Measurements from ENCODE around the gene AK9. TPM values are rescaled to one million over a fixed set of nuclear protein-coding genes. Genes with fewer than 3 reads are reported as not detected.
A peak's percentile ranks its signal among the peaks of the same experiment; 100 is the strongest.

AK9 gene
- total and polyA plus RNA-seq, 4 donors = 1.1 to 5.3 (median 3.8) TPM

DNA sequence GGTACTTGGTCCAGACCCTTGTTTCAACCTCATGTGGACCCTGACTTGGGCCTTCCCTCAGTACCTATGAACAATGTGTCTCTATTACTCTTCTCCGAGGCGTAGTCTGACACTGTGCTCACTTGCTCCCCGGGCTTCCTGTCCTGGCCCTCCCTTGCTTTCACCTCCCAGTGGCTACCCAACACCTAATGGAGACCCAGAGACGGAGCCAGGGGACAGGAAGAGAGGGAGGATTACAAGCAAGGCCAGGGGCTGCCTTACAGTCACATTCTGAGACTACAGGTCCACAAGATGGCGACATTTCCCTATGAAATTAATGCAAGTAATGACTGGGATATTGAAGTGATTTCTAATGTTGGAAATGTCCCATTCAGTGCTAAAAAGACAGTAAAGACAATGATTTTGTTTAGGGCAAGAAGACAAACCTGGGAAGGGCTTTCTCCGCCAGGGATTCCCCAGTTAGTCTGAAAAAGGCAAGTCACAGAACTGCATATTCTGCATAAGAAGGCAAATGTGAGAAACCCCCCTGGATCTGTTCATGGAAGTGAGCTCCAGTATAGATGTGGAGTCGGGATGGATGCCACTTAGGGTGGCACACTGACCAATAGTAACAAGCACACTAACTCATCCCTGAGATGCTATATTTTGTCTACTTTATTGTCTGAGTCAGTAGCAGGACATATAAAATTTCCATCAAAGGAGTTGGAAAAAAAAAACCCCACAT lies 163.9 kb downstream of the AK9 start:
- no peaks in the 10 kb centered on the region for H3K36me3 ChIP-seq (ENCODE audit: control insufficient read depth in 4 of 4, insufficient read depth in 3 of 4, low read depth in 1 of 4, low read length in 3 of 4)
- H3K9me3 ChIP-seq (ENCODE audit: control insufficient read depth in 4 of 4, low read length in 3 of 4) = no peaks in the 10 kb centered on the region
- H3K4me3 ChIP-seq (ENCODE audit: low read depth in 1 of 3, low read length in 3 of 3) = no peak overlapping the region
- DNase-seq (ENCODE audit: low spot score) = peak; percentile 35
- H3K27me3 ChIP-seq (ENCODE audit: control insufficient read depth in 4 of 4, insufficient read depth in 4 of 4, low read length in 3 of 4) = no peaks in the 10 kb centered on the region
- TF ChIP-seq RAD21 (IDR thresholded peaks at IDR 0.05) = peak; percentile 82 to 89
- TF ChIP-seq, protein P1, sequence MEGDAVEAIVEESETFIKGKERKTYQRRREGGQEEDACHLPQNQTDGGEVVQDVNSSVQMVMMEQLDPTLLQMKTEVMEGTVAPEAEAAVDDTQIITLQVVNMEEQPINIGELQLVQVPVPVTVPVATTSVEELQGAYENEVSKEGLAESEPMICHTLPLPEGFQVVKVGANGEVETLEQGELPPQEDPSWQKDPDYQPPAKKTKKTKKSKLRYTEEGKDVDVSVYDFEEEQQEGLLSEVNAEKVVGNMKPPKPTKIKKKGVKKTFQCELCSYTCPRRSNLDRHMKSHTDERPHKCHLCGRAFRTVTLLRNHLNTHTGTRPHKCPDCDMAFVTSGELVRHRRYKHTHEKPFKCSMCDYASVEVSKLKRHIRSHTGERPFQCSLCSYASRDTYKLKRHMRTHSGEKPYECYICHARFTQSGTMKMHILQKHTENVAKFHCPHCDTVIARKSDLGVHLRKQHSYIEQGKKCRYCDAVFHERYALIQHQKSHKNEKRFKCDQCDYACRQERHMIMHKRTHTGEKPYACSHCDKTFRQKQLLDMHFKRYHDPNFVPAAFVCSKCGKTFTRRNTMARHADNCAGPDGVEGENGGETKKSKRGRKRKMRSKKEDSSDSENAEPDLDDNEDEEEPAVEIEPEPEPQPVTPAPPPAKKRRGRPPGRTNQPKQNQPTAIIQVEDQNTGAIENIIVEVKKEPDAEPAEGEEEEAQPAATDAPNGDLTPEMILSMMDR (IDR thresholded peaks at IDR 0.05; ENCODE audit: low read depth, low read length, missing input control) = peak; percentile 54
- TF ChIP-seq HNF4A (conservative IDR thresholded peaks at IDR 0.05) = no peak
- TF ChIP-seq GABPA (IDR thresholded peaks at IDR 0.05 in 1 of 2, conservative IDR thresholded peaks at IDR 0.05 in 1 of 2) = no peak
- no peaks in the 10 kb centered on the region for H3K4me1 ChIP-seq (ENCODE audit: control insufficient read depth in 4 of 4, insufficient read depth in 4 of 4, low read length in 3 of 4)
- no peak overlapping the region for H3K9ac ChIP-seq (ENCODE audit: low read depth in 1 of 2, low read length in 2 of 2)
- H3K27ac ChIP-seq (ENCODE audit: low read depth in 1 of 2, low read length in 2 of 2) = no peak overlapping the region
- WGBS = 65% methylated on average over 7 of the region's 7 CpGs

GRCh38 chr6:109524129-109524528 lies 166.9 kb downstream of the AK9 start:
- no peak for DNase-seq (ENCODE audit: low spot score)
- no peaks in the 10 kb centered on the region for H3K27me3 ChIP-seq (ENCODE audit: control insufficient read depth in 4 of 4, insufficient read depth in 4 of 4, low read length in 3 of 4)
- H3K4me3 ChIP-seq (ENCODE audit: low read depth in 1 of 3, low read length in 3 of 3) = no peak overlapping the region
- H3K9ac ChIP-seq (ENCODE audit: low read depth in 1 of 2, low read length in 2 of 2) = no peak overlapping the region
- H3K9me3 ChIP-seq (ENCODE audit: control insufficient read depth in 4 of 4, low read length in 3 of 4) = no peaks in the 10 kb centered on the region
- no peak for TF ChIP-seq EGR1 (IDR thresholded peaks at IDR 0.05; ENCODE audit: low read depth in 2 of 2)
- TF ChIP-seq YY1 (IDR thresholded peaks at IDR 0.05) = no peak
- TF ChIP-seq FOXA2 (IDR thresholded peaks at IDR 0.05) = no peak
- no peak for TF ChIP-seq RXRA (IDR thresholded peaks at IDR 0.05)
- TF ChIP-seq HNF4A (conservative IDR thresholded peaks at IDR 0.05) = no peak
- no peak for TF ChIP-seq RAD21 (IDR thresholded peaks at IDR 0.05)
- no peak for TF ChIP-seq SP1 (IDR thresholded peaks at IDR 0.05)
- TF ChIP-seq JUND (IDR thresholded peaks at IDR 0.05) = no peak
- TF ChIP-seq, protein P1 (IDR thresholded peaks at IDR 0.05; ENCODE audit: low read depth, low read length, missing input control) = no peak
- TF ChIP-seq, protein P2, sequence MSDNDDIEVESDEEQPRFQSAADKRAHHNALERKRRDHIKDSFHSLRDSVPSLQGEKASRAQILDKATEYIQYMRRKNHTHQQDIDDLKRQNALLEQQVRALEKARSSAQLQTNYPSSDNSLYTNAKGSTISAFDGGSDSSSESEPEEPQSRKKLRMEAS (IDR thresholded peaks at IDR 0.05) = no peak
- no peak for TF ChIP-seq FOXA1 (IDR thresholded peaks at IDR 0.05)
- no peak for TF ChIP-seq NR2F2 (IDR thresholded peaks at IDR 0.05)
- TF ChIP-seq TAF1 (conservative IDR thresholded peaks at IDR 0.05) = no peak
- TF ChIP-seq, protein P3, sequence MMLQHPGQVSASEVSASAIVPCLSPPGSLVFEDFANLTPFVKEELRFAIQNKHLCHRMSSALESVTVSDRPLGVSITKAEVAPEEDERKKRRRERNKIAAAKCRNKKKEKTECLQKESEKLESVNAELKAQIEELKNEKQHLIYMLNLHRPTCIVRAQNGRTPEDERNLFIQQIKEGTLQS (IDR thresholded peaks at IDR 0.05) = no peak
- TF ChIP-seq GABPA (IDR thresholded peaks at IDR 0.05 in 1 of 2, conservative IDR thresholded peaks at IDR 0.05 in 1 of 2) = no peak
- TF ChIP-seq HNF4G (IDR thresholded peaks at IDR 0.05) = no peak
- TF ChIP-seq, protein P4, sequence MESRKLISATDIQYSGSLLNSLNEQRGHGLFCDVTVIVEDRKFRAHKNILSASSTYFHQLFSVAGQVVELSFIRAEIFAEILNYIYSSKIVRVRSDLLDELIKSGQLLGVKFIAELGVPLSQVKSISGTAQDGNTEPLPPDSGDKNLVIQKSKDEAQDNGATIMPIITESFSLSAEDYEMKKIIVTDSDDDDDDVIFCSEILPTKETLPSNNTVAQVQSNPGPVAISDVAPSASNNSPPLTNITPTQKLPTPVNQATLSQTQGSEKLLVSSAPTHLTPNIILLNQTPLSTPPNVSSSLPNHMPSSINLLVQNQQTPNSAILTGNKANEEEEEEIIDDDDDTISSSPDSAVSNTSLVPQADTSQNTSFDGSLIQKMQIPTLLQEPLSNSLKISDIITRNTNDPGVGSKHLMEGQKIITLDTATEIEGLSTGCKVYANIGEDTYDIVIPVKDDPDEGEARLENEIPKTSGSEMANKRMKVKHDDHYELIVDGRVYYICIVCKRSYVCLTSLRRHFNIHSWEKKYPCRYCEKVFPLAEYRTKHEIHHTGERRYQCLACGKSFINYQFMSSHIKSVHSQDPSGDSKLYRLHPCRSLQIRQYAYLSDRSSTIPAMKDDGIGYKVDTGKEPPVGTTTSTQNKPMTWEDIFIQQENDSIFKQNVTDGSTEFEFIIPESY (IDR thresholded peaks at IDR 0.05) = no peak
- TF ChIP-seq REST (IDR thresholded peaks at IDR 0.05) = no peak
- H3K4me1 ChIP-seq (ENCODE audit: control insufficient read depth in 4 of 4, insufficient read depth in 4 of 4, low read length in 3 of 4) = no peaks in the 10 kb centered on the region
- no peaks in the 10 kb centered on the region for H3K36me3 ChIP-seq (ENCODE audit: control insufficient read depth in 4 of 4, insufficient read depth in 3 of 4, low read depth in 1 of 4, low read length in 3 of 4)
- H3K27ac ChIP-seq (ENCODE audit: low read depth in 1 of 2, low read length in 2 of 2) = no peak overlapping the region
